GM21717 (cell line): Measurements from ENCODE around the gene LDHB.
"Not testable (repeated sequence)": the region's sequence is repeated elsewhere in the genome, so short reads cannot be mapped to it uniquely, and the experiment has no call there.

Experiments used
- ATAC-seq: cut with Tn5 transposase; IDR thresholded peaks from one replicate; pipeline ENCODE4 v1.9.1; 2021; ENCODE audit warnings: mild to moderate bottlenecking, moderate library complexity; ENCODE audit not compliant: unreplicated experiment

The LDHB gene

GRCh38 chr12:21662122-21662792, 4.6 kb upstream of the LDHB start:
- ATAC-seq: no peak

- ATAC-seq: not testable (repeated sequence)
Measured at GRCh38 chr12:21661396-21662093, 3.9 kb upstream of the LDHB start.

- ATAC-seq: no peak
Measured at GRCh38 chr12:21659383-21659782, 1.7 kb upstream of the LDHB start.

GRCh38 chr12:21656905-21657325, 727 bp downstream of the LDHB start:
- peak; percentile 35 for ATAC-seq

- ATAC-seq: no peak
Measured at GRCh38 chr12:21655591-21655990, 2.1 kb downstream of the LDHB start.

GRCh38 chr12:21651821-21652220, 5.8 kb downstream of the LDHB start:
- ATAC-seq: no peak

GRCh38 chr12:21650997-21651396, 6.6 kb downstream of the LDHB start:
- no peak for ATAC-seq

GRCh38 chr12:21649034-21649433, 8.6 kb downstream of the LDHB start:
- ATAC-seq: no peak

- ATAC-seq: no peak
Measured at GRCh38 chr12:21648378-21648777, 9.3 kb downstream of the LDHB start.

- ATAC-seq: no peak
Measured at GRCh38 chr12:21647179-21647578, 10.5 kb downstream of the LDHB start.

- ATAC-seq: not testable (repeated sequence)
Measured at GRCh38 chr12:21645041-21645500, 12.6 kb downstream of the LDHB start.

GRCh38 chr12:21644516-21644915, 13.1 kb downstream of the LDHB start:
- no peak for ATAC-seq

GRCh38 chr12:21643758-21644157, 13.9 kb downstream of the LDHB start:
- ATAC-seq: no peak

GRCh38 chr12:21642707-21643389, 14.8 kb downstream of the LDHB start:
- ATAC-seq: peak; percentile 75

- no peak for ATAC-seq
Measured at GRCh38 chr12:21638054-21638891, 19.4 kb downstream of the LDHB start.

GRCh38 chr12:21634245-21634644, 23.4 kb downstream of the LDHB start:
- ATAC-seq: no peak

- no peak for ATAC-seq
Measured at GRCh38 chr12:21631367-21631766, 26.3 kb downstream of the LDHB start.

GRCh38 chr12:21627924-21628323, 29.7 kb downstream of the LDHB start:
- ATAC-seq: no peak

- ATAC-seq: no peak
Measured at GRCh38 chr12:21618566-21618965, 39.1 kb downstream of the LDHB start.

- ATAC-seq: no peak
Measured at GRCh38 chr12:21617030-21617429, 40.6 kb downstream of the LDHB start.

GRCh38 chr12:21615431-21615830, 42.2 kb downstream of the LDHB start:
- no peak for ATAC-seq
